GM19452 (cell line): ENCODE data around the gene ZNF521.

ENCODE experiments used
- ATAC-seq: cut with Tn5 transposase; IDR thresholded peaks from one replicate; pipeline ENCODE4 v1.9.1; 2021; ENCODE audit not compliant: unreplicated experiment

ZNF521 gene

GRCh38 chr18:25335676-25336075 lies 16.3 kb downstream of the ZNF521 start:
- no peak for ATAC-seq

- no peak for ATAC-seq
Observed at GRCh38 chr18:25335062-25335461, 16.9 kb downstream of the ZNF521 start.

GRCh38 chr18:25334588-25334987 lies 17.4 kb downstream of the ZNF521 start:
- ATAC-seq: no peak

GRCh38 chr18:25332002-25332401 lies 20.0 kb downstream of the ZNF521 start:
- no peak for ATAC-seq

GRCh38 chr18:25329783-25330182 lies 22.2 kb downstream of the ZNF521 start:
- no peak for ATAC-seq

GRCh38 chr18:25327584-25327983 lies 24.4 kb downstream of the ZNF521 start:
- ATAC-seq: no peak

- no peak for ATAC-seq
Observed at GRCh38 chr18:25326361-25326952, 25.5 kb downstream of the ZNF521 start.

- ATAC-seq: no peak
Observed at GRCh38 chr18:25322806-25323205, 29.2 kb downstream of the ZNF521 start.

- ATAC-seq: no peak
Observed at GRCh38 chr18:25316381-25317018, 35.5 kb downstream of the ZNF521 start.

- no peak for ATAC-seq
Observed at GRCh38 chr18:25314838-25315190, 37.2 kb downstream of the ZNF521 start.

GRCh38 chr18:25314151-25314837 lies 37.7 kb downstream of the ZNF521 start:
- ATAC-seq: no peak

GRCh38 chr18:25313268-25313667 lies 38.7 kb downstream of the ZNF521 start:
- no peak for ATAC-seq

GRCh38 chr18:25310045-25310444 lies 41.9 kb downstream of the ZNF521 start:
- ATAC-seq: no peak

- no peak for ATAC-seq
Observed at GRCh38 chr18:25308381-25308780, 43.6 kb downstream of the ZNF521 start.

GRCh38 chr18:25307192-25307591 lies 44.8 kb downstream of the ZNF521 start:
- ATAC-seq: no peak

- ATAC-seq: no peak
Observed at GRCh38 chr18:25306671-25307070, 45.3 kb downstream of the ZNF521 start.

GRCh38 chr18:25305584-25305983 lies 46.4 kb downstream of the ZNF521 start:
- ATAC-seq: no peak

- ATAC-seq: no peak
Observed at GRCh38 chr18:25300492-25300891, 51.5 kb downstream of the ZNF521 start.

GRCh38 chr18:25299426-25300300 lies 52.3 kb downstream of the ZNF521 start:
- no peak for ATAC-seq

GRCh38 chr18:25298853-25299274 lies 53.1 kb downstream of the ZNF521 start:
- no peak for ATAC-seq

- ATAC-seq: no peak
Observed at GRCh38 chr18:25295624-25296138, 56.3 kb downstream of the ZNF521 start.
